SK-MEL-5 (cell line): ENCODE results near the gene ATP6V1E1. TPM values are rescaled to one million over a fixed set of nuclear protein-coding genes. Genes with fewer than 3 reads are reported as not detected.
A peak's percentile ranks its signal among the peaks of the same experiment; 100 is the strongest.

Experiments
- DNase-seq: peaks from one replicate; pipeline ENCODE4 v3.0.0-alpha.2; 2016; ENCODE audit warnings: low read depth, low spot score
- in situ Hi-C: cut with HindIII; loops from 2 replicates; pipeline ENCODE4 v1.10.0; 2016; ENCODE audit warnings: low sequenced_read_pairs, high pct_unique_total_duplicates, low pct_unique_long_range_greater_than_20kb
- total RNA-seq: library from RNA; depleted of rRNA; stranded (reverse); fragments of >200 nt; shearing (Covaris generic); gene quantifications from 2 replicates; pipeline ENCODE4 v1.2.3, GENCODE V29; 2014

ATP6V1E1 gene
- total RNA-seq, 1 experiment from 2014 or later = 392 TPM

DNA sequence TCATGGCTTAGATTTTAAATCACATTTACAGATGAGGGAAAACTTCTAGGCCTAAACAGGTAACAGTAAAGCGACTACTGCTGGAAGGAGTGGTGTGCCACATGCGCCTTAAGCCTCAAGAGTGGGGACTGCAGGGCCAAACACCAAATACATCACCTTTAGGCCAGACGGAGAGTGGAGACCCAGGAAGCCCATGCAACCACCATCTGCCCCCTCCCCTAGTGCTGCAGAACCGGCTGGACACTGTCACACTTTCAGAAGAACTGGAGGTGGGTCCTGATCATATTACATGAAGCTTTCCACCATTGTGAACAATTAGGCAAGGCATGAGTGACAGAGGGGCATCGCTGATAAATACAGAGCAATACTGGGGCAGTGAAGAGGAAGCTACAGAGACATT is 36.3 kb downstream of the ATP6V1E1 start:
- no peak for DNase-seq
- in situ Hi-C loops = no loop called here

DNA sequence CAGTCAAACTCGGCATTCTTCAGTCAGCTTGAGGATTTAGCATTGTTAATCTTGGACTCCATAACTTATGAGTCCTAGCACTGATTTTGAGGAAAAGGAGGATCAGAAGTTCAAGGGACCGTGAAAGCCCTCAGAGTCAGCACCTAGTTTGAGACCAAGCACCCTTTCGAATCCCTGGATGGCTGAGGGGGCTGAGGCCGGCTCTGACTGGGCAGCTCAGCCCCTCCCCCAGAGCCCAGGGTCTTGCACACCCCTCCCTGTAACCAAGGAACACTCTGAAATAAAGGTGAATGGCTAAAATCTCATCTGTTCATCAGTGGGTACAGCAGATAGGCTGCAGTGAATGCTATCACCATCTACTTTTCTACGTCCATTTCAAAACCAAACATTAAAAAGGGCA is 38.0 kb downstream of the ATP6V1E1 start:
- in situ Hi-C loops = no loop called here
- no peak for DNase-seq

DNA sequence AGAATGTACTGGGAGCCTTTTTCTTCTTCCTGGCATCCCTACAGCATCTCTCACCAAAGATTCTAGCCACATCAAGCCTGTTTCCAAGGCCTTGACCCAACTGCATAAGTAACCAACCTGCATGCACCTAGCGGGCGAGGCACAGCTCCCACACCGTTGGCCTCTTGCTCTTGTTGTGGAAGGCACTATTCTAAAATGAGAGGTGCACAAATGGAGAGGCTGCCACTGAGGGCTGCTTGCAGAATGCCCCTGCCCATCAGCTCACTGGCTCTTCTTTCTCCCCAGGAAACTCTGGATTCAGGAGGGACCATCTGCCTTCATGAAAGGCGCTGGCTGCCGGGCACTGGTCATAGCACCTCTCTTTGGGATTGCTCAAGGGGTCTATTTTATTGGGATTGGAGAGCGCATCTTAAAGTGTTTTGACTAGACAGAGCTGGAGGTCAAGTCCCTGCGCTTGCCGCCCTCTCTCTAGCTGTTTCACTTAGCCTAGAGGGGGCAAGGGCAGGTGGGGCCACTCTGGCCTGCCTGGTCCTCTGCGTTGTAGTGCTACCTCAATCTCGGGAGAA is 38.7 kb downstream of the ATP6V1E1 start:
- in situ Hi-C loops = no loop called here
- no peak for DNase-seq

DNA sequence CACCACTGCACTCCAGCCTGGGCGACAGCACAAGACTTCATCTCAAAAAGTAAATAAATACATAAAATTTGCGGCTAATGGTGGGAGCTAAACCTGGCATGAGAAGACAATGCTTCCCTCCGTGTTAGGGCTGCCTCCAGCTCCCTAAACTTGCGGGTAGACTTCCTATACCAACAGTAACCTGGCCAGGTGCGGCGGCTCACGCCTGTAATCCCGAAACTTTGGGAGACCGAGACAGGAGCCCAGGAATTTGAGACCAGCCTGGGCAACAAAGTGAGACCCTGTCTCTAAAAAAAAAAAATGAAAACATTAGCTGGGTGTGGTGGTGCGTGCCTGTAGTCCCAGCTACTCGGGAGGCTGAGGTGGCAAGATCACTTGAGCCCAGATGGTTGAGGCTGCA is 39.9 kb downstream of the ATP6V1E1 start:
- in situ Hi-C loops = no loop called here
- no peak for DNase-seq

DNA sequence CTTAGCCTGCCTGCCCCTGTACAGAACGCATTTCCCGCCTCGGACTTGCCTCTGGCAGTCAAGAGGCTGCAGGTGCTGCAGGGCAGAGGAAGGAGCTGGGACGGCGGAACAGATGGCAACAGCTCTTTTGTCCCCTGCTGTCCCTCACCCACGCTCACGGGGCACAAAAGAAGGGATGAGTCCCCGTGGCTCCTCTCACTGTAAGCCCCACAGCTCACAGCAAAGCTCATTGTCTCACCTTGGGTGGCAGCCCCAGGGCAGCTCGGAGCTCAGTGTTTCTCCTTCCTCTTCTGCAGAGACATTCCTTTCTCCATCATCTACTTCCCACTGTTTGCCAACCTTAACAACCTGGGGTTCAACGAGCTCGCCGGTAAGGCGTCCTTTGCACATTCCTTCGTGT is 40.9 kb downstream of the ATP6V1E1 start:
- no peak for DNase-seq

DNA sequence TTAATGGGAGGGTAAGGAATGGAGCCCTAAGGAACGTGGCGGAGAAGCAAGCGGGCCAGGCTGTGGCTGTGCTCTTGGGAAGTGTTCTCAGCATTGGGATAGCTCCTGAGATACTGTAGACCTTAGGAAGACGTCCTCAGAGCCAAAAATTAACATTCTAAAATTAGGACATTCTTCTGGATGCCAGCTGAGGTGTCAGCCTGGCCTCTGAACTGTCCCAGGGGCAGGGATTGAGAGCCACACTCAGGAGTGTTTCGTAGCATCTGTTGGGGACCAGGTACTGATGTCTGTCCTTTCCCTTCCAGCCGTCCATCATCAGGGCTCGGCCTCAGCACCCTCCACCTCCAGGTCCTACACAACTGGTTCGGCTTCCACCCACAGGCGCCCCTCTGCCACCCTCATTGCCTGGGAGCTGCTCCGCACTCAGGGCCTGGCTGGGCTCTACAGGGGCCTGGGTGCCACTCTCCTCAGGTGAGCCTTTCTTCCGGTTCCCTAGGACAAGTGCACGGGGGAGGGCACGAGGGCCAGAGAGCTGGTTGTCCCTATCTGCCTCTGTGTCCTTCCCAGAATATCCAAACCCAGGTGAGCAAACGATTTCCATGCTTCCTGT is 41.6 kb downstream of the ATP6V1E1 start:
- no peak for DNase-seq
- in situ Hi-C loops = no loop called here

More for the DNA sequence above, 40.9 kb downstream of the ATP6V1E1 start:
- in situ Hi-C loops = no loop called here

DNA sequence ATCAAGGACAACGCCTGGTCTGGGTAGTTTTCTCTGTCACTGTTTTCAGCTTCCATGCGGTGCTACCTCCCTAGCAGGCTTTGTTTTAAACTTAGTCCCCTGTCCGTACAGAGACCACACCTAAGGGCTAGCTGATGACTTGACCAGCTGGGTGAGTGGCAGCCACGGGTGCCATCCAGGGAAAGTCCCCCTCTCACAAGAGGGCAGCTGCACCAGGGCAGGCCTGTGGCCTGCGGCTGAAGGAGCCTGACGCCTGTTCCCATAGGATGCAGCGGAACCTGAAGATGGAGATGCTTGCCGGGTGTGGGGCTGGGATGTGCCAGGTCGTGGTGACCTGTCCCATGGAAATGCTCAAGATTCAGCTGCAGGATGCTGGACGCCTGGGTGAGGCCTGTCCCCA is 45.4 kb downstream of the ATP6V1E1 start:
- in situ Hi-C loops = no loop called here
- no peak for DNase-seq

DNA sequence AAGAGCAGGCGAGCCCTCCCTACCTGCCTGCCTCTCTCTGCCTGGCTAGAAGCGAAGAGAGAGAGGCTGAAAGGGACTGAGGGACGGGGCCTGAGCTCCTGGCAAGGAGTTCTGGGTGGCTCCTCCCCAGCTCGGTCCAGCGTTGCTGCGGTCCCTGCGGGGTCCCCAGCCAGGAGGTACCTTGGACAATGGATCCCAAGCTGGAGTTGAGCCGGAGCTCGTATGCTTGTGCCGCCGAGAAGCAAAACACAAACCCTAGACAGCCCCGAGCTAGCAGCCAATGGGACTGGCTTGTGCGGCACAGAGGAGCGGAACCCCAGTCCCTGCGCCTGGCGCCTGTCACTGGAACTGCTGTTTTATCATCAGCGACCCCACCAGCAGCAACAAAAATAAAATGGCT is 46.9 kb downstream of the ATP6V1E1 start:
- in situ Hi-C loops = no loop called here
- no peak for DNase-seq

DNA sequence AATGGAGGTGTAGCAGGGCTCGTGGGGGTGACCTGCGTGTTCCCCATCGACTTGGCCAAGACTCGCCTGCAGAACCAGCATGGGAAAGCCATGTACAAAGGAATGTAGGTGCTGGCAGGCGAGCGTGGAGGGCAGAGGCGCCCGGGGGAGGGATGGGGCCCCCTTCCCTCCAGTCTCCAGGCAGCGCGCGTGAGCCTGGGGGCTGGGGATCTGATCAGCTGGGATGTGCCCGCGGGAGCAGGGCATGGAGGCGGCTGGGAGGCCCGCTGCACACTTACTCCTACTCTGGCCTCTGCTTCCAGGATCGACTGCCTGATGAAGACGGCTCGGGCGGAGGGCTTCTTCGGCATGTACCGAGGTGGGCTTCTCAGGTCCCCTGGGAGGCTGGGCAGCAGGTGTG is 47.5 kb downstream of the ATP6V1E1 start:
- no peak for DNase-seq
- in situ Hi-C loops = no loop called here

DNA sequence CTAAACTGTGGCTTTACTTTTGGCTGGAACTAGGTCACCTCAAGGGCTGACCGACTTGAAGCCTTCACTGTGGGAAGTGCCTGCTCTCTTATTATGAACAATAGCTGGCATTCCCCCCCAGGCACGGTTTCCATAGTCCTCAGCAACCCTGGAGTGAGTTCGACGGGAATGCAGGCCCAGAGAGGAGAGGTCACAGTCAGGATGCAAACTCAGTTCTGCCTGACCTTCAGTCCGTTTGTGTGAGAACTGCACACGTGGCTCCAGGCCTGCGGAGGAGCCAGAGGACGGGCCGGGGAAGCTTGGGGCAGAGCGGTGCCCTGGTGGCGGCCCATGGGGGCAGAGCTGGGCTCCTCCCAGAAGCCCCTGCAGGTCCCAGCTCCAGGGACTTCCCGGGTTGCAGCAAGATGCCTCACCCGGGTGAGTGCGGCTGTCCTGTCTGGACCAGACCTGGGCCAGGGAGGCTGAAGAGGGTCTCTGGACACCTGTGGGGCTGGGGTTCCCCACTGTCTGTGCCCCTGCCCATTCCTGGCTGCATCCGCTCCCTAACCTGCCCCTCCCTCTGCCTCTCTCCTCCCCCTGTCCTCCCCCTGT is 48.0 kb downstream of the ATP6V1E1 start:
- in situ Hi-C loops = no loop called here
- DNase-seq = no peak

DNA sequence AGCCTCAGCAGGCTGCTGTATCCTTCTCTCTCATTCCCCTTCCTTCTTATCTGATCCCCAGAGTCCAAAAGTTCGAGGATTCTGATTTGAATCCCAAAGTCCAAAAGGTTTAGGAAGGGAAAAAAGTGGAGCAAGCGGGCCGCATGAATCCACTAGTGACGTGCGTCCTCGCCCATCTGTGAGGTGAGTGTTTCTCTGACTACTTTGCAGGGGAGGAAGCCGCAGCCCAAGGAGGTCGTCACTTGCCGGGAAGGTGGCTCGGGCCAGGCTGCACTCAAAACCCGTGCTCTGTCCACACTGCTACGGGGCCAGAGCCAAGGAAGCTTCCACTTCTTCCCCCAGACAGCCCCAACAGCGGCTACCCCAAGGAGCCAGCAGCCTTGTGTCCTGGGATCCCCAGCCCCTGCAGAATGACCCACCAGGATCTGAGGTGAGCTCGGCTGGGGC is 49.0 kb downstream of the ATP6V1E1 start:
- in situ Hi-C loops = no loop called here
- DNase-seq = no peak

DNA sequence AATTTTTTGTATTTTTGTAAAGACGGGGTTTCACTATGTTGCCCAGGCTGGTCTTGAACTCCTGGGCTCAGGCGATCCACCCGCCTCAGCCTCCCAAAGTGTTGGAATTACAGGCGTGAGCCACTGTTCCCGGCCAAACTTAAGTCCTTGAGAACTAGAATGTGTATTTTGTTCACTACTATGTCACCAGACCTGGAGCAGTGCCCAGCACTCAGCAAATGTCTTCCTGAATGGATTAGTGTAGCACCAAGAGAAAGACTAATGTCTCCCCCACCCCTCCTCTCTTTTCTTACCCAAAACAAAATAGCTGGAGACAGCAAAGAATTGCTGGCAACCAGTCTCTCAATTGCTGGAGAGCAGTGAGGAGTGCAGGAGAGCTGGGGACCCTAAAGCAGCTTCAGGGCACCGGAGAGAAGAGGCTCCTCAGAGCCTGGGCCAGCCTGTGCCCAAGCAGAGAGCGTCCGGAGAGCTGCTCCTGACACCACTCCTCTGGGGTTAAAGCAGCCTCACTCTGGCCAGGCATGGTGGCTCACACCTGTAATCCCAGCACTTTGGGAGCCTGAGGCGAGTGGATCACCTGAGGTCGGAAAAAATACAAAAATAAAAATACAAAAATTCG is 50.3 kb downstream of the ATP6V1E1 start:
- in situ Hi-C loops = no loop called here
- DNase-seq = peak; percentile 86

DNA sequence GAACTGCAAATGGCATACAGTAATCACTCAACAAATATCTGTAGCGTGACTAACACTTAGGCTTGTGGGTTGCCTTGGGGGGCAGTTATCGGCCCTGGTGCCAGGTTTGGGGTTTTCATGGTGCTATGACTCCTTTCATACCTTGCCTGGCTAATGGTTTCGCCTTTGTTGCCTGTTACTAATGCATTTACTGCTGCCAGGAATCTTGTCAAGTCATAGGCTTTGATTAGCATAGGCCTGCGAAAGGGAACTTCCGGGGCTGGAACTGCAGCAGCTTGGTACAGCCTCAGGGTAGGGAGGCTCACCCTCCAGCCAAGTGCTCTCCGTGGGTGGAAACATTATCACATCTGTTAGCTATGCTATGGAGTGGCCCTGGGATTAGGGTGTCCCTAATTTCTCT is 52.1 kb downstream of the ATP6V1E1 start:
- peak; percentile 37 for DNase-seq
- in situ Hi-C loops = no loop called here

DNA sequence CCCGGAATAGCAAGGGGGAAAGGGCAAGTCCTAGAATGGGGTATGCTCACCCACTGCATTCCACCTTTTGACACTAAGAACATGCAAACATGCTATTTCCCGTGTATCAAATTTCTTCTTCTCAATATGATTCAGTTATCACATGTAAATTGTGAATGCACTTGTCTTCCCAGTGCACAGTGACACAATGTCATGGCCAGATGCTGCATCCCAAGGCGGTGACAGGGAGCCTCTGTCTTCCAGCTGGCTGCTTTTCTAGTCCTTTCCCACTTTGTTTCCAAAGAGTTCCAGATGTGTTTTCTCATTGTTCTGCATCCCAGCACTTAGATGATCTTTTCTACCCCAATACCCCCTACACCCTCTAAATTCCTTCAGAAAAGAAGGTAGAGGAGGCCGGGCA is 52.9 kb downstream of the ATP6V1E1 start:
- no peak for DNase-seq
- in situ Hi-C loops = no loop called here

DNA sequence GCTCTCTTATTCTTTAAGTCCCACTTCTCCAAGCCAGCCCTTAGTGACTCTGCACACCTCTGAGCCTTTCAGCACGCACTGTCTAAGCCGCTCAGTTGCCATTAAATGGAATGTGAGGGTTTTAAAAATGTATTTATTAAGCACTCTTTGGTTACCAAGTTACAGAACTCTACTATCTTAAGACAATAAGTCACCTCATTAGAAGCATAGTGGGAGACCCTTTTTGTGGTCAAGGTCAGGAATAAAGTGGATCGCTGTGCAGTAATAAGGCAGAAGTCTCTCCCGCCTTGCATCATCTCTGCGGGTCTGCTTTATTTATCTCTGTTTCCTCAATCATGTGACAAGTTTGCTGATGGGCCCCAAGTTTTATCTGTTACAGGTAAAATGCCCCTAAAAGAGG is 53.4 kb downstream of the ATP6V1E1 start:
- in situ Hi-C loops = no loop called here
- no peak for DNase-seq

DNA sequence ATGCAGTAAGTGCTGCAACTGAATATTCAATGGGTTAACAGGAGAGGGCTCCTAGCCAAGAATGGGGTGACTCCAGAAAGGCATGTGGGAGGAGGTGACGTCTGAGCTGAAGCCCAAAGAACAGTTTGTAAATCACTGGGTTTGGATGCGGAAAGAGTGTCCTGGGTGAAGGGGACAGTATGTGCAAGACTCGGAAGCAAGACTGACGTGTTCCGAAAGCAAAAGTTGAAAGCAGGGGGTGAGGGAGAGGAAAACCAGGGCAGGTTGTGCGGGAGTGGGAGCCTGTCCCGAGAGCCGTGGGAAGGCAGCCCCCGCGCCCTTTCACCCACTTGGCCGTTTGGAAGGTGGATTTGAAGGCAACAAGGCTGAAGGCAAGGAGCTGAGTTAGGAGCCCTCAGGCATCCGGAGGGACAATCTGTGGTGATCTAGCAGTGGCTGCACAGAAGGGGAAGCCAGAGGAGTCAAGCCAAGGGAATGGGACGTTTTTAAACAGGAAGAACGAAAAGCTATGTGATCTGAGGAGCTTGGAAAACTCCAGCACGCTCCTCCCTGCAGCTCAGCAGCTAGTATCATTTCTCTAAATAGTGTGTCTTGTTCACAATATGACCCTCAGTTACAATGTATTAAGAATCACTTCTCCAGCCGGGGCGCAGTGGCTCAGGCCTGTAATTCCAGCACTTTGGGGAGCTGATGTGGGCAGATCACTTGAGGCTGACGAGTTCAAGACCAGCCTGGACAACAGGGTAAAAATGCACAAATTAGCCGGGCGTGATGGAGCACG is 57.5 kb downstream of the ATP6V1E1 start:
- in situ Hi-C loops = no loop called here
- DNase-seq = no peak

DNA sequence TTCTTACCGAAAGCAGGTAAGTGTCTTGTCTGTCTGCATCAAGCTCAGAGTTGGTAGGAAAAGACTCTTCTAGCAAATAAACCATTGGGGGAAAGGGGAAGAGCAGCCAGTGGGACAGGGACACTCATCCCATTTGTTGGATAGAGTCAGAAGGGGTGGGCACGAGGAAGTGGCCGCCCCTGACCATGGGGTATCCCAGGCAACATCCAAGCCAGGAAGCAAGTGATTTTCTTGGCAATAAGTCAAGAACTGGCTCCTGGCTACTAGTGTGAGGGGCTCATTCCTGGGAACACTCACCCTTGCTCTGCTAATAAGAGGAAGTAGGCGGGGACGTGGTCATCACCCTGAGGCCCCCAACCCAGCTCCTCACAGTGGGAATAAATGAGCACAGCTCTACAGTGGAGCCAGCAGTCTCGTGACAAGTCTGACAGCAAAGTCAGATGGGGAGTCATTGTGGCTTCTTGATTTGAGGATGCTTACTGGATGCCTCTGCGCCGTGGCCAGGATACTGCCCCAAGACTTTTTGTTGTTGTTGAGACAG is 58.5 kb downstream of the ATP6V1E1 start:
- no peak for DNase-seq
- in situ Hi-C loops = no loop called here

DNA sequence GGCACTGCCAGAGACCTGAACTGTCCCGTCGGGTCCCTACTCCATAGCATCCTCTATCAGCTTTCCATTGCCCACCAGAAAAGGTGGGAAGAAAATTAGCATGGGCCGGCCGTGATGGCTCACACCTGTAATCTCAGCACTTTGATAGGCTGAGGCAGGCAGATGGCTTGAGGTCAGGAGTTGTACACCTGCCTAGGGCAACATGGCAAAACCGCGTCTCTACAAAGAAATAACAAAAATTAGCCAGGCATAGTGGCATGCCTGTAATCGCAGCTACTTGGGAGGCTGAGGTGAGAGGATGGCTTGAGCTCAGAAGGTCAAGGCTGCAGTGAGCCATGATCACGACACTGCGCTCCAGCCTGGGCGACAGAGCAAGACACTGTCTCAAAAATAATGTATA is 61.8 kb downstream of the ATP6V1E1 start:
- in situ Hi-C loops = no loop called here
- no peak for DNase-seq
